Activated CD4-positive, alpha-beta T cell treated with anti-CD3 and anti-CD28 coated beads, Interleukin-2, amount 50 U/mL, for 48 hours (primary cell): ENCODE results near the gene MPPED1.

Source experiments
- DNase-seq, 2 experiments: peaks; one replicate each; pipeline ENCODE4 v3.0.0-alpha.2; 2020

Gene MPPED1

GRCh38 chr22:43393132-43393843 lies 18.5 kb upstream of the MPPED1 start:
- no peak for DNase-seq

GRCh38 chr22:43393844-43394474 lies 17.9 kb upstream of the MPPED1 start:
- DNase-seq = no peak

DNA sequence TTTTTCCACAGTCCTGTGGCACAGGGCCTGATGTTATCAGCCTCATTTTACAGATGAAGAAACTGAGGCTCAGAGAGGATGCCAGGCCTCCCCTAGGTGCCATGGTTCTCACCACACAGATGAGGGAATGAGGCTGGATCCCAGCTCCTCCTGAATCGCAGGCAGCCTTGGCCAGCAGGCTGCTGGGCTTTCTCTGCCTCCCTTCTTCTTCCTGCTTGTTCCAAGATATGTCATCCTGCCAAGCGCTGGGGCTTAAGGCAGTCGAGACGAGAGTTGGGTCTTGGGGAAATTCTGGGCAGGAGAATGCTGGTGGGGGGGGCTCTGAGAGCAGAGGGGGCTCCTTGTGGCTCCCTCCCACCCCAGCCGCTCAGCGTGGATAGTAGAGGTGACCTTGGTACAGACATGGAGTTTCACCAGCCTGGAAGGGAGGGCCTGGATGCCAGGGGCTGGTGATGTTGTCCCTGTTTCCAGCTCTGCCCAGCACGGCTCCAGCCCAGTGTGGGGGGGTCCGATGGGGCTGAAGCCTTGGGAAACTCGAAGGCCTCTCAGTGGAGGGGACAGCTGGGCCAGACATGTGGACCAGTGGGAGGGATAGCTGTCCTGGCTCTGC lies 16.6 kb upstream of the MPPED1 start:
- DNase-seq = no peak

GRCh38 chr22:43396321-43396933 lies 15.4 kb upstream of the MPPED1 start:
- DNase-seq = no peak

DNA sequence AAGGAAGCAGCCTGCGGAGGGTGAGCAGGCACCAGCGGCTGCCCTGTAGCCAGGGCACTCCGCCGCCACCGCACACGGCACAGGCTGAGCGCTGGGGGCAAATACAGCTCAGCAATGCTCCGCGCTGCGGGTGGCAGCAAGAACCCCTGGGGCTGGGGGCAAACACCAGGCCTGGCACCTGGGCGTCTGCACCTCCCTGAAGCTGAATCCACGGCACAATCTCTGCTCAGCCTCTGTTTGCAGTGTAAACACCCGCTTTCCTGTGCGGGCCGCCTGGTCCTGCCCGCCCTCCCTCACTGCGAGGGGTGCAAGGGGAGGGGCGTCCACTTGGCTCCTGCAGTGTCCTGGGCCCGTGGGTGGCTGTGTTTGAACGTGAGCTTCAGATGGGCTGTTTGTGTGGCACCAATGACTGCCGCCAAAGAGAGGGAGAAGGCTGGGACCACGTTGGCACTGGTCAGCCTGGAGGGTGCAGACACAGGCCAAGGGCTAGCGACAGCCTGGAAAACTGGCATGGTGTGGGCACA lies 14.8 kb upstream of the MPPED1 start:
- no peak for DNase-seq

GRCh38 chr22:43397766-43398165 lies 14.0 kb upstream of the MPPED1 start:
- no peak for DNase-seq

- DNase-seq = no peak
Observed at GRCh38 chr22:43398246-43398645, 13.6 kb upstream of the MPPED1 start.

- no peak for DNase-seq
Observed at GRCh38 chr22:43398910-43399309, 12.9 kb upstream of the MPPED1 start.

GRCh38 chr22:43399338-43399979 lies 12.4 kb upstream of the MPPED1 start:
- peak in 1 of 2 experiments; percentile 12 for DNase-seq

- DNase-seq = no peak
Observed at GRCh38 chr22:43399980-43400358, 11.8 kb upstream of the MPPED1 start.

GRCh38 chr22:43400449-43400848 lies 11.4 kb upstream of the MPPED1 start:
- no peak for DNase-seq

DNA sequence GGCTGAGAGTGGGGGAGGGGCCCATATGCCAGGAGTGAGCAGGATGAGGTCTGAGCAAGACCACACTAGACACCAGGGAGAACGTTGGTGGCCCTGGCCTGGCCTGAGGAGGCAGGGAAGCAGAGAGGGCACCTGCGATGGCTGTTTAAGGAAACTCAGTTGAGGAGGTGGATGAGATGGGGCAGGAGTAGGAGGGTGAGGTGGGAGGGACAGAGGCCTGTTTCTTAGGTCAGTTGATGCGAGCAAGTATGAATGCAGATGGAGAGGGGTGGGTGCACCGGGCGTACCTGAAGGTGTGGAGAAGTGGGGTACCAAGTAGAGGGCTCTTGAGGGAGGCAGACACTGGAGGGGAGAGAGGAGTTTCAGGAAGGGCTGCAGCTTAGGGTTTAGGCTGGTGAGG lies 10.6 kb upstream of the MPPED1 start:
- no peak for DNase-seq

- no peak for DNase-seq
Observed at GRCh38 chr22:43401661-43402060, 10.2 kb upstream of the MPPED1 start.

GRCh38 chr22:43402128-43402527 lies 9.7 kb upstream of the MPPED1 start:
- DNase-seq = no peak

GRCh38 chr22:43404673-43405385 lies 7.0 kb upstream of the MPPED1 start:
- DNase-seq = no peak

- no peak for DNase-seq
Observed at GRCh38 chr22:43406186-43406790, 5.5 kb upstream of the MPPED1 start.

DNA sequence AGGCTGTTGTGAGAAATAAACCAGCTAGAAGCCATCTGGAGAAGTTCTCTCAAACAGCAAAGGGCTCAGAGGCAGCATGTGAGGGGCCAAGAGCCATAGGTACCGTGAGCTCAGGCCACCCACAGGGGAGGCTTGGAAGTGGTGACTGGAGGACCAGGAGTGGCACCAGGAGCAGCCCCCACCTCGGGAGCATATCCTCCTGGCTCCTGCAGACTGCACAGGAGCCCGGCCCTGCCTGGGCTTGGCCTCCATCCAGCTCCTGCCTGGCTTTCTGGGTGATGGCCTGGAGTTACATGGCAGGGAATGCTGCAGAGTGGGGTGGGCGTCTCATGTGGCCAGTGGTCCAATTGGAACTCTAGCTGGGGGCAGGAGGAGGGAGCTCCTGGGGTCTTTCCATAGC lies 4.2 kb upstream of the MPPED1 start:
- DNase-seq = no peak

GRCh38 chr22:43408009-43408408 lies 3.8 kb upstream of the MPPED1 start:
- no peak for DNase-seq

GRCh38 chr22:43409046-43409445 lies 2.8 kb upstream of the MPPED1 start:
- no peak for DNase-seq

DNA sequence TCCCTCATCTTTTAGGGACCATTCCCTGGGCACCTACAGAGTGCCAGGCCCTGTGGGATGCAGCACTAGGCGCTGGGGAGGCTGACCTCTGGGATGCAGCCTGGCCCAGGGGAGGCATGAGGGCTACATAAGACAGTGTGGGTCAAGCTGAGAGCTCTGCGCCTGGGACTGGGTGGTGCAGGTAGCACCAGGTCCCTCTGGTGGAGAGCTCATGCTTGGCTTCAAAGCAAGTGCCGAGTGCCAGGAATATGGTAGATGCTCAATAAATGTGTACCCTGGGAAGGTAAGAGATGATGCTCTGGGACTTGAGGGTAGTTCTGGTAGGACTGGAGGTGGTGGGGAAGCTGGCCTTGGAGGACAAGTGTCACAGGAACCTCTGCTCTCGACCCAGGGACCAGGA lies 2.0 kb upstream of the MPPED1 start:
- DNase-seq = no peak

GRCh38 chr22:43411040-43411868 lies 560 bp upstream of the MPPED1 start:
- DNase-seq = no peak
